K562 (cell line): Measurements from ENCODE around the gene PRRC2B. TPM values are rescaled to one million over a fixed set of nuclear protein-coding genes. Genes with fewer than 3 reads are reported as not detected.

Source experiments
- ATAC-seq: fragments of 200-7000 bp; cut with Tn5 transposase; 3 replicates; pipeline ENCODE4 v1.9.1; 2020; ENCODE audit warnings: moderate library complexity
- BruUV-seq: library from RNA; stranded (reverse); fragments of 400-500 nt; replicated peaks from 2 replicates; lab custom pipeline; 2021; lab: Mats Ljungman, UMichigan
- CTCF ChIA-PET: fragments of 300-600 bp; formaldehyde crosslinking; extraction: SDS; loops from one replicate; lab custom pipeline; 2021; ENCODE audit warnings: low intra/inter-chr PET ratio; lab: Yijun Ruan, JAX
- POLR2A ChIA-PET: fragments of 300-600, 350-650 bp; sonication (Branson Sonifier 250); formaldehyde crosslinking; extraction: SDS; loops from one replicate; lab custom pipeline; 2021; ENCODE audit warnings: antibody characterized with exemption, inconsistent platforms; lab: Yijun Ruan, JAX
- DNase-seq, 4 experiments: peaks; one replicate each; pipeline versions ENCODE4 v3.0.0 to v3.0.0-alpha.2; 2011 to 2018; ENCODE audit warnings: low spot score in 3 of 4, mixed read lengths in 3 of 4; ENCODE audit errors: extremely low read depth in 1 of 4
- FAIRE-seq: peaks from 2 replicates; lab custom pipeline; 2011; peaks lifted over from hg19 to GRCh38; lab: Jason Lieb, UNC
- H2AFZ ChIP-seq: 2 replicates; pipeline ENCODE4 v1.6.0; 2011; ENCODE audit warnings: low read depth, low read length, control low read depth, inconsistent platforms
- H3K27ac ChIP-seq: fragments of 200-600 bp; 3 replicates; pipeline ENCODE4 v1.8.0; 2011; ENCODE audit warnings: low read depth, mild to moderate bottlenecking, control low read depth, inconsistent platforms, low read length, moderate library complexity, mixed read lengths; ENCODE audit errors: extremely low read depth
- H3K27me3 ChIP-seq, 2 experiments: fragments of 300-600 bp in 1 of 2; 2 replicates in 1 of 2; 3 replicates in 1 of 2; pipeline versions ENCODE4 v1.6.0 to v1.8.0; 2011; ENCODE audit warnings: inconsistent platforms in 2 of 2, low read length in 2 of 2, mild to moderate bottlenecking in 1 of 2, mixed read lengths in 1 of 2, moderate library complexity in 1 of 2; ENCODE audit not compliant: control insufficient read depth in 2 of 2, insufficient read depth in 2 of 2
- H3K36me3 ChIP-seq: fragments of 300-600 bp; 3 replicates; pipeline ENCODE4 v1.8.0; 2011; ENCODE audit warnings: mild to moderate bottlenecking, low read length, inconsistent platforms; ENCODE audit not compliant: control insufficient read depth, insufficient read depth
- H3K4me1 ChIP-seq, 2 experiments: fragments of 200-600 bp in 1 of 2; replicated peaks in 1 of 2; 2 replicates in 1 of 2; 3 replicates in 1 of 2; pipeline versions ENCODE4 v1.5.1 to v1.8.0; 2011; ENCODE audit warnings: inconsistent platforms in 2 of 2, low read length in 2 of 2, mild to moderate bottlenecking in 1 of 2, mixed read lengths in 1 of 2, moderate library complexity in 1 of 2; ENCODE audit not compliant: control insufficient read depth in 2 of 2, insufficient read depth in 2 of 2
- H3K4me2 ChIP-seq: 2 replicates; pipeline ENCODE4 v1.6.1; 2011; ENCODE audit warnings: low read length, control low read depth, inconsistent platforms, mixed read lengths; ENCODE audit not compliant: insufficient read depth
- H3K4me3 ChIP-seq: fragments of 200-600 bp; sonication (generic), shearing (Covaris generic); 2 replicates; pipeline ENCODE4 v1.5.1; 2016; ENCODE audit warnings: control low read depth, inconsistent platforms
- H3K79me2 ChIP-seq: fragments of 200-600 bp; 3 replicates; pipeline ENCODE4 v1.8.0; 2011; ENCODE audit warnings: low read length, inconsistent platforms; ENCODE audit not compliant: control insufficient read depth, insufficient read depth
- H3K9ac ChIP-seq, 2 experiments: 2 replicates each; pipeline versions ENCODE4 v1.6.0 to v1.6.1; 2011; ENCODE audit warnings: low read depth in 2 of 2, low read length in 2 of 2, control low read depth in 1 of 2, inconsistent platforms in 1 of 2, mild to moderate bottlenecking in 1 of 2, mixed read lengths in 1 of 2; ENCODE audit not compliant: insufficient read depth in 1 of 2
- H3K9me1 ChIP-seq: one replicate; pipeline ENCODE4 v1.6.0; 2011; ENCODE audit warnings: inconsistent platforms, mild to moderate bottlenecking, low read length, moderate library complexity; ENCODE audit not compliant: control insufficient read depth, insufficient read depth
- H3K9me3 ChIP-seq: replicated peaks from 2 replicates; pipeline ENCODE4 v1.5.1; 2011; ENCODE audit warnings: low read depth, low read length, inconsistent platforms; ENCODE audit not compliant: control insufficient read depth, insufficient read depth
- H4K20me1 ChIP-seq: replicated peaks from 2 replicates; pipeline ENCODE4 v1.6.1; 2011; ENCODE audit warnings: low read length, inconsistent platforms, mixed read lengths; ENCODE audit not compliant: control insufficient read depth, insufficient read depth
- DACH1 ChIP-seq: fragments of 450-650 bp; IDR thresholded peaks from 2 replicates; pipeline ENCODE4 v1.6.1; 2018; ENCODE audit not compliant: partially characterized antibody
- EP400 ChIP-seq: fragments of 450-650 bp; IDR thresholded peaks from 2 replicates; pipeline ENCODE4 v1.6.1; 2017; ENCODE audit warnings: antibody characterized with exemption, mild to moderate bottlenecking, moderate library complexity
- GTF2A2 ChIP-seq: IDR thresholded peaks from 2 replicates; pipeline ENCODE4 v1.6.1; 2016; ENCODE audit warnings: mild to moderate bottlenecking, missing genetic modification characterization, missing compliant biosample characterization
- HDAC1 ChIP-seq, 2 experiments: fragments of 450-650 bp; IDR thresholded peaks; 2 replicates each; pipeline ENCODE4 v1.6.1; 2016 to 2017; ENCODE audit warnings: inconsistent platforms in 1 of 2, mild to moderate bottlenecking in 1 of 2, moderate library complexity in 1 of 2
- NCOA2 ChIP-seq, 2 experiments: fragments of 450-650 bp; IDR thresholded peaks; 2 replicates each; pipeline ENCODE4 v1.6.1; 2018; ENCODE audit warnings: mild to moderate bottlenecking in 2 of 2, moderate library complexity in 1 of 2; ENCODE audit not compliant: partially characterized antibody in 2 of 2
- RBM22 ChIP-seq: fragments of 200-400 bp; formaldehyde crosslinking; IDR thresholded peaks from 2 replicates; pipeline ENCODE4 v1.6.1; 2018; ENCODE audit warnings: low read length, low read depth; ENCODE audit not compliant: poor library complexity, severe bottlenecking
- SMAD2 ChIP-seq: fragments of 150-350 bp; IDR thresholded peaks from 2 replicates; pipeline ENCODE4 v1.6.1; 2014; ENCODE audit warnings: low read depth, mild to moderate bottlenecking, low read length
- SMARCA5 ChIP-seq: fragments of 450-650 bp; IDR thresholded peaks from 2 replicates; pipeline ENCODE4 v1.6.1; 2016
- SP1 ChIP-seq: sonication (generic); formaldehyde crosslinking; IDR thresholded peaks from 2 replicates; pipeline ENCODE4 v1.8.1; 2022; ENCODE audit warnings: mild to moderate bottlenecking, missing genetic modification reagents
- STAT5A ChIP-seq: IDR thresholded peaks from 2 replicates; pipeline ENCODE4 v1.6.1; 2012; ENCODE audit warnings: low read length, inconsistent platforms, borderline replicate concordance
- TGIF2 ChIP-seq: sonication (generic); formaldehyde crosslinking; IDR thresholded peaks from 2 replicates; pipeline ENCODE4 v1.8.1; 2022; ENCODE audit warnings: mild to moderate bottlenecking, missing genetic modification reagents, moderate library complexity
- ZFX ChIP-seq: sonication (generic); formaldehyde crosslinking; IDR thresholded peaks from 2 replicates; pipeline ENCODE4 v1.8.0; 2022; ENCODE audit warnings: mild to moderate bottlenecking, missing genetic modification reagents, moderate library complexity
- ZNF3 ChIP-seq: fragments of 250-450 bp; sonication (Bioruptor Pico); IDR thresholded peaks from 2 replicates; pipeline ENCODE4 v1.5.0; 2021; ENCODE audit warnings: mild to moderate bottlenecking, moderate library complexity
- WGBS: fragments of 100-300 bp; shearing (Covaris generic); methylation state at CpG from one replicate; pipeline ENCODE4 v1.1.6; 2016; ENCODE audit warnings: low coverage, mixed read lengths; ENCODE audit not compliant: insufficient coverage; ENCODE audit errors: missing lambda C conversion rate; 5-methylcytosine and 5-hydroxymethylcytosine counted together
- in situ Hi-C: fragments of 300-500 bp; cut with MboI; formaldehyde crosslinking; loops from 4 replicates; pipeline ENCODE4 v1.15.0; 2018; ENCODE audit warnings: inconsistent platforms, mixed read lengths
- intact Hi-C: fragments of 100-400 bp; cut with micrococcal nuclease; formaldehyde crosslinking; loops from 2 replicates; pipeline ENCODE4 v1.14.2; 2022
- polyA plus RNA-seq, 8 experiments: library from polyadenylated mRNA; depleted of rRNA in 4 of 8; stranded (reverse) in 5 of 8; unstranded in 3 of 8; fragments of >200 nt; fragmentation: Nextera tagmentation in 2 of 8; fragmentation: Illumina TruSeq in 1 of 8; extraction: Ambion mirVana in 2 of 8; extraction: Trizol in 1 of 8; gene quantifications; 2 replicates each; pipeline versions ENCODE4 v1.2.1 to v1.2.3, GENCODE V29; 2011 to 2014; ENCODE audit warnings: inconsistent platforms in 1 of 8, missing spikeins in 1 of 8
- total RNA-seq, 7 experiments: library from RNA; depleted of rRNA in 6 of 7; stranded (reverse); fragments of >200 nt in 6 of 7; fragmentation: Illumina TruSeq in 2 of 7; extraction: Trizol in 2 of 7; gene quantifications; 2 replicates each; pipeline versions ENCODE4 v1.2.1 to v1.2.3, GENCODE V29; 2011 to 2021; ENCODE audit warnings: low replicate concordance in 1 of 7
- TF ChIP-seq, protein P1 (sequence below): fragments of 450-650 bp; formaldehyde crosslinking; IDR thresholded peaks from 2 replicates; pipeline ENCODE4 v1.4.0; 2022; ENCODE audit warnings: missing genetic modification characterization
- TF ChIP-seq, protein P2 (sequence below): sonication (generic); formaldehyde crosslinking; IDR thresholded peaks from 2 replicates; pipeline ENCODE4 v1.8.1; 2023; ENCODE audit warnings: mild to moderate bottlenecking, missing genetic modification reagents
- TF ChIP-seq, protein P3 (sequence below), 3 experiments: fragments of 200-800 bp in 1 of 3; sonication (Bioruptor generic) in 1 of 3; sonication (generic) in 1 of 3; formaldehyde crosslinking in 1 of 3; IDR thresholded peaks; 2 replicates each; pipeline versions ENCODE4 v1.6.1 to v1.8.0; 2016 to 2022; ENCODE audit warnings: mild to moderate bottlenecking in 2 of 3, missing compliant biosample characterization in 2 of 3, missing genetic modification characterization in 2 of 3, missing genetic modification reagents in 1 of 3

Gene PRRC2B
- total and polyA plus RNA-seq, 9 of the 15 experiments (the other 6 are each of a cell fraction or from before 2014, with no cell fraction given), result 0.34 to 125 (median 30.9) TPM

DNA sequence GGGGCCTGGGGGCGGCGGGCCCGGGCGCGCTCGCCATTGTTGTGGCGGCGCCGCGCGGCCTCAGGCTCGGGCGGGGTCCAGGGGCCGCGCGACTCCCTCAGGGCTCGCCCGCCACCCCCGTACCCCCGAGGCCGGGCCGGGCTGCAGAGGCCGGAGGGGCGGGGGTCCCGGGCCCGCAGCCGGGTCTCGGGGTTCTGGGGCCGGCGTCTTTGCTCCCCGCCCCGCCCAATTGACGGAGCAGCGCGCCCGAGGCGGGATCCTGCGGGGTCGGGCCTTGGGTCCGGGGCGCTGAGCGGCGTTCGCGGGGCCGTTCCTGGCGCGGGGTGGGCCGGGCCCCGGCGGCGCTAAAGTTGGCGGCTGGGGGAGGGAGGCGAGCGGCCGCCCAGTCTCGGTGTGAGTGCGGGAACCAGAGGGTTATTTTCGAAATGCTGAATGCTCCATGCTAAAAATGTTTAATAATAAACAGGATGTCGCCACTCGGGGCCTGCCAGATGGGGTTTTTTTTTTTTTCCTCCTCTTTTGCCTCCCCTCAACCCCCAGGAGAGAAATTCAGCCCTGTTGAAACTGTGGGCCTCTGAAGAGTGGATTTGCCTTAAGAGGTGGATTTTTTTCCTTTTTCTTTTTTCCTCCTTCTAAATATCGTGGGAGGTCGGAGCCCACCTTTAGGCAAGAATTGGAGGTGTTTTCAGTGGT is 724 bp downstream of the PRRC2B start:
- in situ Hi-C loops (no loop called here), intact Hi-C loops (no loop called here)
- peak overlapping the region; percentile 89 for H3K4me2 ChIP-seq
- H3K27ac ChIP-seq, result peak overlapping the region; percentile 89
- no peaks in the 10 kb centered on the region for H3K27me3 ChIP-seq
- H3K4me1 ChIP-seq, result peaks cover 26 to 33% of the 10 kb centered on the region in 2 experiments
- H4K20me1 ChIP-seq, result peaks cover 40% of the 10 kb centered on the region
- peaks cover 52% of the 10 kb centered on the region for H3K79me2 ChIP-seq
- POLR2A ChIA-PET, result interaction anchor here (0.7 to 5.5 kb wide), 4 partner anchors 10 to 27 kb away, joined by 3 to 78 read pairs (median 4); no protein-coding TSS in a partner anchor
- DNase-seq (peak; percentile 64 to 85 (median 80)), ATAC-seq (peak; percentile 70), FAIRE-seq (no peak)
- CTCF ChIA-PET, result interaction anchor here (0.7 kb wide), 1 partner anchor 560 kb away, joined by 3 read pairs; no protein-coding TSS in a partner anchor
- H3K9me3 ChIP-seq, result no peaks in the 10 kb centered on the region
- H3K9me1 ChIP-seq, result peaks cover 11% of the 10 kb centered on the region
- peaks cover 27% of the 10 kb centered on the region for H3K36me3 ChIP-seq
- 1% methylated on average over 36 of the region's 63 CpGs for WGBS
- H3K9ac ChIP-seq, result peak overlapping the region; percentile 78 to 90
- H2AFZ ChIP-seq, result no peak overlapping the region
- no TSS peak for BruUV-seq
- H3K4me3 ChIP-seq, result peak overlapping the region; percentile 96
- TF ChIP-seq, protein P1, sequence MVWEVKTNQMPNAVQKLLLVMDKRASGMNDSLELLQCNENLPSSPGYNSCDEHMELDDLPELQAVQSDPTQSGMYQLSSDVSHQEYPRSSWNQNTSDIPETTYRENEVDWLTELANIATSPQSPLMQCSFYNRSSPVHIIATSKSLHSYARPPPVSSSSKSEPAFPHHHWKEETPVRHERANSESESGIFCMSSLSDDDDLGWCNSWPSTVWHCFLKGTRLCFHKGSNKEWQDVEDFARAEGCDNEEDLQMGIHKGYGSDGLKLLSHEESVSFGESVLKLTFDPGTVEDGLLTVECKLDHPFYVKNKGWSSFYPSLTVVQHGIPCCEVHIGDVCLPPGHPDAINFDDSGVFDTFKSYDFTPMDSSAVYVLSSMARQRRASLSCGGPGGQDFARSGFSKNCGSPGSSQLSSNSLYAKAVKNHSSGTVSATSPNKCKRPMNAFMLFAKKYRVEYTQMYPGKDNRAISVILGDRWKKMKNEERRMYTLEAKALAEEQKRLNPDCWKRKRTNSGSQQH, result no peak
- no peak for TF ChIP-seq ZNF3 (CRISPR knock-in tag)
- peak; percentile 73 for TF ChIP-seq RBM22
- no peak for TF ChIP-seq SMAD2
- no peak for TF ChIP-seq EP400
- no peak for TF ChIP-seq NCOA2 (IDR thresholded peaks at IDR 0.05; ENCODE audit: partially characterized antibody in 2 of 2)
- no peak for TF ChIP-seq STAT5A
- TF ChIP-seq GTF2A2 (tag), result 0 out of 2 replicates have a peak, but pooled peaks have one; percentile 20
- TF ChIP-seq, protein P2, sequence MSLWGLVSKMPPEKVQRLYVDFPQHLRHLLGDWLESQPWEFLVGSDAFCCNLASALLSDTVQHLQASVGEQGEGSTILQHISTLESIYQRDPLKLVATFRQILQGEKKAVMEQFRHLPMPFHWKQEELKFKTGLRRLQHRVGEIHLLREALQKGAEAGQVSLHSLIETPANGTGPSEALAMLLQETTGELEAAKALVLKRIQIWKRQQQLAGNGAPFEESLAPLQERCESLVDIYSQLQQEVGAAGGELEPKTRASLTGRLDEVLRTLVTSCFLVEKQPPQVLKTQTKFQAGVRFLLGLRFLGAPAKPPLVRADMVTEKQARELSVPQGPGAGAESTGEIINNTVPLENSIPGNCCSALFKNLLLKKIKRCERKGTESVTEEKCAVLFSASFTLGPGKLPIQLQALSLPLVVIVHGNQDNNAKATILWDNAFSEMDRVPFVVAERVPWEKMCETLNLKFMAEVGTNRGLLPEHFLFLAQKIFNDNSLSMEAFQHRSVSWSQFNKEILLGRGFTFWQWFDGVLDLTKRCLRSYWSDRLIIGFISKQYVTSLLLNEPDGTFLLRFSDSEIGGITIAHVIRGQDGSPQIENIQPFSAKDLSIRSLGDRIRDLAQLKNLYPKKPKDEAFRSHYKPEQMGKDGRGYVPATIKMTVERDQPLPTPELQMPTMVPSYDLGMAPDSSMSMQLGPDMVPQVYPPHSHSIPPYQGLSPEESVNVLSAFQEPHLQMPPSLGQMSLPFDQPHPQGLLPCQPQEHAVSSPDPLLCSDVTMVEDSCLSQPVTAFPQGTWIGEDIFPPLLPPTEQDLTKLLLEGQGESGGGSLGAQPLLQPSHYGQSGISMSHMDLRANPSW, result no peak
- no peak for TF ChIP-seq SP1
- TF ChIP-seq HDAC1 (IDR thresholded peaks at IDR 0.05), result no peak
- TF ChIP-seq TGIF2 (CRISPR knock-in tag), result no peak
- no peak for TF ChIP-seq SMARCA5
- peak; percentile 87 for TF ChIP-seq ZFX (CRISPR knock-in tag)
- TF ChIP-seq, protein P3, sequence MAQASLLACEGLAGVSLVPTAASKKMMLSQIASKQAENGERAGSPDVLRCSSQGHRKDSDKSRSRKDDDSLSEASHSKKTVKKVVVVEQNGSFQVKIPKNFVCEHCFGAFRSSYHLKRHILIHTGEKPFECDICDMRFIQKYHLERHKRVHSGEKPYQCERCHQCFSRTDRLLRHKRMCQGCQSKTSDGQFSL (CRISPR knock-in tag; IDR thresholded peaks at IDR 0.05), result no peak
- TF ChIP-seq, protein P3 (tag; IDR thresholded peaks at IDR 0.05), result no peak
- TF ChIP-seq DACH1, result no peak
